ENCODE data around the gene OR52E2. TPM values are rescaled to one million over a fixed set of nuclear protein-coding genes. Genes with fewer than 3 reads are reported as not detected.

OR52E2 gene
- polyA plus RNA-seq, 2 of the 4 experiments (the other 2 are of a cell fraction), result not detected

Other genes starting within 250 kb of the OR52E2 start
- gene OR51F2, start 238.3 kb downstream of the OR52E2 start, polyA plus RNA-seq (2011; rRNA removed), result not detected in 2 replicates
- not detected in 3 replicates for gene OR51F2, start 238.3 kb downstream of the OR52E2 start, polyA plus RNA-seq (2017; fragmentation: RNase III; extraction: RNeasy Plus Mini Kit Qiagen cat#74134 plus additional on column Dnase treatment)
- gene OR51S1, start 210.4 kb downstream of the OR52E2 start, polyA plus RNA-seq (2011; rRNA removed), result not detected in 2 replicates
- not detected in 3 replicates for gene OR51S1, start 210.4 kb downstream of the OR52E2 start, polyA plus RNA-seq (2017; fragmentation: RNase III; extraction: RNeasy Plus Mini Kit Qiagen cat#74134 plus additional on column Dnase treatment)
- gene OR51T1, start 177.7 kb downstream of the OR52E2 start, polyA plus RNA-seq (2011; rRNA removed), result not detected in 2 replicates
- not detected in 3 replicates for gene OR51T1, start 177.7 kb downstream of the OR52E2 start, polyA plus RNA-seq (2017; fragmentation: RNase III; extraction: RNeasy Plus Mini Kit Qiagen cat#74134 plus additional on column Dnase treatment)
- not detected in 2 replicates for gene OR51A7, start 155.8 kb downstream of the OR52E2 start, polyA plus RNA-seq (2011; rRNA removed)
- gene OR51A7, start 155.8 kb downstream of the OR52E2 start, polyA plus RNA-seq (2017; fragmentation: RNase III; extraction: RNeasy Plus Mini Kit Qiagen cat#74134 plus additional on column Dnase treatment), result not detected in 3 replicates
- not detected in 2 replicates for gene OR51G2, start 140.3 kb downstream of the OR52E2 start, polyA plus RNA-seq (2011; rRNA removed)
- not detected in 3 replicates for gene OR51G2, start 140.3 kb downstream of the OR52E2 start, polyA plus RNA-seq (2017; fragmentation: RNase III; extraction: RNeasy Plus Mini Kit Qiagen cat#74134 plus additional on column Dnase treatment)
- gene OR51G1, start 135.3 kb downstream of the OR52E2 start, polyA plus RNA-seq (2011; rRNA removed), result not detected in 2 replicates
- not detected in 3 replicates for gene OR51G1, start 135.3 kb downstream of the OR52E2 start, polyA plus RNA-seq (2017; fragmentation: RNase III; extraction: RNeasy Plus Mini Kit Qiagen cat#74134 plus additional on column Dnase treatment)
- not detected in 2 replicates for gene OR51A4, start 112.0 kb downstream of the OR52E2 start, polyA plus RNA-seq (2011; rRNA removed)
- gene OR51A4, start 112.0 kb downstream of the OR52E2 start, polyA plus RNA-seq (2017; fragmentation: RNase III; extraction: RNeasy Plus Mini Kit Qiagen cat#74134 plus additional on column Dnase treatment), result not detected in 3 replicates
- not detected in 2 replicates for gene OR51A2, start 103.9 kb downstream of the OR52E2 start, polyA plus RNA-seq (2011; rRNA removed)
- not detected in 3 replicates for gene OR51A2, start 103.9 kb downstream of the OR52E2 start, polyA plus RNA-seq (2017; fragmentation: RNase III; extraction: RNeasy Plus Mini Kit Qiagen cat#74134 plus additional on column Dnase treatment)
- not detected in 2 replicates for gene OR51L1, start 64.8 kb downstream of the OR52E2 start, polyA plus RNA-seq (2011; rRNA removed)
- gene OR51L1, start 64.8 kb downstream of the OR52E2 start, polyA plus RNA-seq (2017; fragmentation: RNase III; extraction: RNeasy Plus Mini Kit Qiagen cat#74134 plus additional on column Dnase treatment), result not detected in 3 replicates
- not detected in 2 replicates for gene OR52J3, start 13.1 kb downstream of the OR52E2 start, polyA plus RNA-seq (2011; rRNA removed)
- gene OR52J3, start 13.1 kb downstream of the OR52E2 start, polyA plus RNA-seq (2017; fragmentation: RNase III; extraction: RNeasy Plus Mini Kit Qiagen cat#74134 plus additional on column Dnase treatment), result not detected in 3 replicates
- not detected in 2 replicates for gene OR52E1, start 9.9 kb upstream of the OR52E2 start, polyA plus RNA-seq (2011; rRNA removed)
- gene OR52E1, start 9.9 kb upstream of the OR52E2 start, polyA plus RNA-seq (2017; fragmentation: RNase III; extraction: RNeasy Plus Mini Kit Qiagen cat#74134 plus additional on column Dnase treatment), result not detected in 3 replicates
- not detected in 2 replicates for gene OR52A5, start 78.7 kb upstream of the OR52E2 start, polyA plus RNA-seq (2011; rRNA removed)
- gene OR52A5, start 78.7 kb upstream of the OR52E2 start, polyA plus RNA-seq (2017; fragmentation: RNase III; extraction: RNeasy Plus Mini Kit Qiagen cat#74134 plus additional on column Dnase treatment), result not detected in 3 replicates
- gene OR52A1, start 95.1 kb upstream of the OR52E2 start, polyA plus RNA-seq (2011; rRNA removed), result not detected in 2 replicates
- not detected in 3 replicates for gene OR52A1, start 95.1 kb upstream of the OR52E2 start, polyA plus RNA-seq (2017; fragmentation: RNase III; extraction: RNeasy Plus Mini Kit Qiagen cat#74134 plus additional on column Dnase treatment)
- gene OR51V1, start 141.1 kb upstream of the OR52E2 start, polyA plus RNA-seq (2011; rRNA removed), result not detected in 2 replicates
- not detected in 3 replicates for gene OR51V1, start 141.1 kb upstream of the OR52E2 start, polyA plus RNA-seq (2017; fragmentation: RNase III; extraction: RNeasy Plus Mini Kit Qiagen cat#74134 plus additional on column Dnase treatment)
- gene HBB, start 167.4 kb upstream of the OR52E2 start, polyA plus RNA-seq (2011; rRNA removed), result 0.30 TPM in 1 of 2 replicates, not detected in the other
- not detected in 3 replicates for gene HBB, start 167.4 kb upstream of the OR52E2 start, polyA plus RNA-seq (2017; fragmentation: RNase III; extraction: RNeasy Plus Mini Kit Qiagen cat#74134 plus additional on column Dnase treatment)
- not detected in 2 replicates for gene HBD, start 174.9 kb upstream of the OR52E2 start, polyA plus RNA-seq (2011; rRNA removed)
- not detected in 3 replicates for gene HBD, start 174.9 kb upstream of the OR52E2 start, polyA plus RNA-seq (2017; fragmentation: RNase III; extraction: RNeasy Plus Mini Kit Qiagen cat#74134 plus additional on column Dnase treatment)
- gene HBG1, start 190.2 kb upstream of the OR52E2 start, polyA plus RNA-seq (2011; rRNA removed), result not detected in 2 replicates
- not detected in 3 replicates for gene HBG1, start 190.2 kb upstream of the OR52E2 start, polyA plus RNA-seq (2017; fragmentation: RNase III; extraction: RNeasy Plus Mini Kit Qiagen cat#74134 plus additional on column Dnase treatment)
- gene HBG2, start 195.2 kb upstream of the OR52E2 start, polyA plus RNA-seq (2011; rRNA removed), result not detected in 2 replicates
- gene HBG2, start 195.2 kb upstream of the OR52E2 start, polyA plus RNA-seq (2017; fragmentation: RNase III; extraction: RNeasy Plus Mini Kit Qiagen cat#74134 plus additional on column Dnase treatment), result not detected in 3 replicates
- gene HBE1, start 210.3 kb upstream of the OR52E2 start, polyA plus RNA-seq (2011; rRNA removed), result 0.24 and 0.32 TPM in 2 replicates
- gene HBE1, start 210.3 kb upstream of the OR52E2 start, polyA plus RNA-seq (2017; fragmentation: RNase III; extraction: RNeasy Plus Mini Kit Qiagen cat#74134 plus additional on column Dnase treatment), result 0.10 TPM in 1 of 3 replicates, not detected in the others
- gene OR51B4, start 242.3 kb upstream of the OR52E2 start, polyA plus RNA-seq (2011; rRNA removed), result 0.11 TPM in 1 of 2 replicates, not detected in the other
- not detected in 3 replicates for gene OR51B4, start 242.3 kb upstream of the OR52E2 start, polyA plus RNA-seq (2017; fragmentation: RNase III; extraction: RNeasy Plus Mini Kit Qiagen cat#74134 plus additional on column Dnase treatment)